HG02642 (cell line): ENCODE data around the gene AGPAT4.
"Not testable (repeated sequence)": the region's sequence is repeated elsewhere in the genome, so short reads cannot be mapped to it uniquely, and the experiment has no call there.

ENCODE experiments used
- ATAC-seq: cut with Tn5 transposase; IDR thresholded peaks from one replicate; pipeline ENCODE4 v1.9.1; 2021; ENCODE audit warnings: mild to moderate bottlenecking; ENCODE audit not compliant: unreplicated experiment, poor library complexity

AGPAT4 gene

DNA sequence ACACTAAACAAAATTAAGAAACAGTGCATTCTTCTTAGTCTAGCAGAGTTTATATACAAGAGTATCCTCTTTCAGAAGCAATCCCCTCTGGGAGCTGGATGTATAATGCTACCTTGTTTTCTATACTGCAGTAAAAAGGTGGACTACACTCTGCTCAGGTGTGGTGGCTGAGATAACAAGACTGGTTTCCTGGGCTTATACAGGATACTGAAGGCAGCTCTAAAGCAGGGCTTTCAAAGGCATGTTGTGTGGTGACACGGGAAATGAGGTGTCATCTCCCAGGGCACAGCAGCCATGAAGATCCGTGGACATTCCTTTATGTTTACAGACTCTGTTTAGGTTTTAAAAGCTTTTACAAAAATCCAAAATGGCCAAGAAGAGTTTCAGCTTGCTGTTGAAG is 145.6 kb downstream of the AGPAT4 start:
- no peak for ATAC-seq

DNA sequence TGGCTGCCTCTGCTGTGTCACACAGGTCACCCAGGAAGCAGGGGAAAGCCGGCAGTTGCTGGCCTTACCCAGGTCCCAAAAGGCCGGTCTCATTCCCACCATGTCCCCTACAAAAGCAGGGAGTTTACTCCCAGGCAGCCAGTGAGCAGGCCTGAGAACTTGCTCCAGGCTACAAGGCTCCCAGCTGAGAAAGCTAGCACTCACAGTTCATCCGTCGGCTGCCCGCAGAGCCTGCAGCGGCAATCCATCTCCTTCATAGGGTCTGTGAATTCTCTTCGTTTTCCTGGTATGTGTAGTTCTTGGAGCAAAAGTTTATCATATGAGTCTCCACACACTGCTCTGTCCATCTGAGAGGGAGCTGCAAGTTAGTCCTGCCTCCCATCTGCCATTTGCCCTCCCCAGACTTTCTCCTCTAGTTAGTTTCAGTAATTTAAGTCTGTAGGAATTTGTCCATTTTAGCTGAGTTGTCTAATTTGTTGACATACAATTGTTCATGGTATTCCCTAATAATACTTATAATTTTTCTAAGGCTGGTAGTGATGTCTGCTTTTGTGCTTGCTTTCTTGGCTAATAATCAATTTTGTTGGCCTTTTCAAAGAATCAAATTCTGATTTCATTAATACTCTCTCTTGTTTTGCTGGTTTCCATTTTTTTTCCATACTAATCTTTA is 146.7 kb downstream of the AGPAT4 start:
- ATAC-seq = no peak

DNA sequence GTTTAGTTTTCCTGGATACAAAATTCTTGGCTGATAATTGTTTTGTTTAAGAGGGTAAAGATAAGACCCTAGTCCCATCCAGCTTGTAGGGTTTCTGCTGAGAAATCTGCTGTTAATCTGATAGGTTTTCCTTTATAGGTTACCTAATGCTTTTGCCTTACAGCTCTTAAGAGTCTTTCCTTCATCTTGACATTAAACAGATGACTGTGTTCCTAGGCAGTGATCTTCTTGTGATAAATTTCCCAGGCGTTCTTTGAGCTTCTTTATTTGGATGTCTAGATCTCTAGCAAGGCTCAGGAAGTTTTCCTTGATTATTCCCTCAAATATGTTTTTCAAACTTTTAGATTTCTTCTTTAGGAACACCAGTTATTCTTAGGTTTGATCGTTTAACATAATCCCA is 148.3 kb downstream of the AGPAT4 start:
- no peak for ATAC-seq

DNA sequence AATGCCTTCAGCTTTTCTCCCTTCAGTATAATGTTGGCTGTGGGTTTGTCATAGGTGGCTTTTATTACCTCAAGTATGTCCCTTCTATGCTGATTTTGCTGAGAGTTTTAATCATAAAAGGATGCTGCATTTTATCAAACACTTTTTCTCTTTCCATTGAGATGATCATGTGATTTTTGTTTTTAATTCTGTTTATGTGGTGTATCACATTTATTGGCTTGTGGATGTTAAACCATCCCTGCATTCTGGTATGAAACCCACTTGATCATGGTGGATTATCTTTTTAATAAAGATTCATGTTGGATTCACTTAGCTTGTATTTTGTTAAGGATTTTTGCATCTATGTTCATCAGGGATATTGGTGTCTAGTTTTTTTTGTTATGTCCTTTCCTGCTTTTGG is 150.5 kb downstream of the AGPAT4 start:
- not testable (repeated sequence) for ATAC-seq

DNA sequence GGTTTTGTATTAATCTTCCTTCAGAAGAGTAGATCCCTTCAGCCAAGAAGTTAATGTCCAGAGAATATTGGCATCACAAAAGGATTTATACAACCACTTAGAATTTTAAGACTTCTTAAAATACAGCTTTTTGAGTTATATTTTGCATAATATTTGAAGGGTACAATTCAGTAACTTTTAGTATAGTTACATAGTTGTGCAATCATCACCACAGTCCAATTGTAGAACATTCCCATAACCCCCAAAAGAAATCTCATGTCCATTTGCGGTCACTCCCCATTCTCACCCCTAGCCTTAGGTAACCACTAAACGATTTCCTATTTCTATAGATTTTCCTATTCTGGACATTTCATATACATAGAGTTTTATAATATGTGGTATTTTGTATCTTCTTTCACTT is 155.9 kb downstream of the AGPAT4 start:
- no peak for ATAC-seq

DNA sequence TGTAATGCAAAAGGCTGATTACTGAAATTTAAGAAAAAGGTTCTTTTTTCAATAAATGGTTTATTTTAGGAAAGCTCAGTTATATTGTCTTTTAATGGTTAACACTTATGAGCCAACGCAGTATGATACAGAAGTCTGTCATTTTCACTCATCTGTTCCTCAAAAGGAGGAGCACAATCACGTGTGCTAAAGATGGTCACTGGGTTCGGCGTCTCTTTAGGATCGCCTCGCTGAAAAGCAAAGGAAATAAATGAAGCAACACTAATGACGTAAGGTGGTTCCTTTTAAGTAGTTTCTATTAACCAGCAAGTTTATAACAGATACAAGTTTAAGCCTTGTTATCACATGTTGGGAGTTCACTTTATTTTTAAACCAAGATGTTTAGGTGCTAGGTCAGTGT is 156.6 kb downstream of the AGPAT4 start:
- no peak for ATAC-seq

DNA sequence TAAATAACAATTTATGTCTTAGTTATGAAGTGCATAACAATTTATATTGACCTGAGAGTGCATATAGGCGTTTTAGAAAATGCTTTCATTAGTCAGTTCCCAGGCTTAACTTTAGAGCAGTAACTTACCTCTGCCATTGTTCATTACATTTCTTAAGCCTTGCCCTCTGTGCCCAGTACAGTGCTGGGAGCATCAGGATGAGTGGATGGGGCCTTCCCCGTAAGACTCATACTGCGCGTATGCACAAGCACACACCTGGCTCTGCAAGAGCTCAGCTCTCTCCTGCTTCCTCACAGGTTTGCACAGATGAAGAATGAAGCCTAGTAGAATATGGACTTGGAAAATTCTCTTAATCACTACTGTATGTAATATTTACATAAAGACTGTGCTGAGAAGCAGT is 157.3 kb downstream of the AGPAT4 start:
- no peak for ATAC-seq

DNA sequence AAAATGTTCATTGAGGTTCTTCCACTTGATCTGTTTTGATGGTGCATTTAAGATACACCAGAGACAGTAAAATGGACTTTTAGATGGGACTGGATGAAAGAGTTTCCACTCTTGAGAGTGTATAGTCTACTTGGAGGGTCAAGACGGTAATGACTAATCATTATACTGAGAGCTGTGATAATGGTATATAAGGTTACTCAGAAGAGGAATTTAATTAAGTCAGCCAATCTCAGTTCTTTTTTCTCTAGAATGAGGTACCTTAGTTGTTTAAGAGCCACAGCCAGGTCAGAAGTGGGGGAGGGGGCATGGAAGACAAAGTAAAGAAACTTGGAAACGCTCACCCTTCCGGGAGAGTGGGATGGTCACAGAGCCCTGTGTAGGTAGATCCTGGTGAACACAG is 158.4 kb downstream of the AGPAT4 start:
- no peak for ATAC-seq

DNA sequence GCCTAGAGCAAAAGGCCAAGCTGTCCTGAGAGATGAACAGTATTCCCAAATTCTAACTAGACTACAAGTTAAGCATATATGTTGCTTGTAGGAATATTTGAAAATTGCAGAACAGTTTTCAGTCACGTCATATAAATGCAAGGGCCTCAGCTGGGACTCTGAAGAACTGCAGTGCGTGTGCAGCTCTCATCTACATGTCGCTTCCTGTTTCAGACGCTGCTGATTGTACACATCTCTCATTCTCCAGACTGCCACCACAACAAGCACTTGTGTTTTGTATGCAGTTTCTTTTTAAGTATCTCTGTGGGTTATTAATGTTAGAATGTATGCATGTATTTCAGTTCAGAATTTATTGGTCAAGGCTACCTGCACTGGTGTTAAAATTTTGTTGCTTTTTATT is 162.6 kb downstream of the AGPAT4 start:
- no peak for ATAC-seq

DNA sequence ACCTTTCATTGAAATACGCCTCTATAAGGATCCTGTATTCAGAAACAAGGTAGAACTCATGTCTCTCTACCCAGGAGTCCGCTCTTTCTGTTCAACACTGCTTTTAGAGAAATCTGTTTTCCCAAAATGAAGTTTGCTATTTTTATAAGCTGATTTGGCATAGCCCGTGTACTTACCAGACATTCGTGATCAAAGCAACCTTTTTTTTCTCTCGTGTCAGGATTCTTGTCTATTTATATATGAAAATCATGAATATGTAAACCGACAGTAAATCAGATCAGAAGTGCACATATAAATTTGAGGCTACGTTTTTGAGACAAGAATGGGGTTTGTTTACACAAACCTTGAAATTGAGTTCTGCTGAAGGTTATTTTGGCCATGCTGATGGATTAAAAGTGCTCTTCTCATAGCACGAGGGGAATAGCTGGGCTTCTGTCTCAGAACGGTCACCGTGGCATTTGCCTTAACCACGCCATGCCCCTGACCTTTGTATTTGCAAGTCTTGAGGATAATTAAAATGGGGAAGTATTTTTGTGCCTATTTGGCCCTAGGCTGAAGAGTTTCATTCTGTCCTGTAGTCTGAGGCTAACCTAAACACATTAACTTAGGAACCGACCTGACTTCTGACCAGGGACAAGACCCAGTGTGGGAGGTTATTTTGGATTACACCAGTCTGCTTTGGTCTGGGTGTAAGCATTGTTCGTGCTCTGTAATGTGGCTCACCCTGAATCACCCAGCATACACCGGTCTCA is 163.7 kb downstream of the AGPAT4 start:
- ATAC-seq = no peak

DNA sequence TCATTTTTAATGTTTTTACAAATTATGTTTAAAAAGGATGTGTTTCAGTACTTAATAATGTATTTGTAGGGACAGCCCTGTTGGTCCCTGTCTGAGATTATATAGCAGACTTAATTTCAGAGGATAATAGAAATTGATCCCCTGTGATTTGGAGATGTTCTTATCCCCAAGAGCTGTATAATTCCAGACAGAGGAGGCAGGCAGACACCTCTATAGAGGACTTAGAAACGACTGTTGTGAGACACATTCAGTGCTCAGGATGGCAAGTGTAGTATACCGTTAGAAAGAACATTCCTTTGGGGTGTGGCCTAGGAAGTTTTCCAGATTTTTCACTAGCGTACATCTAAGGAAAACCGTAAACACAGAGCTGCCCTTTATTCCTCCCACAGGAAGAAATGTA is 164.5 kb downstream of the AGPAT4 start:
- no peak for ATAC-seq

DNA sequence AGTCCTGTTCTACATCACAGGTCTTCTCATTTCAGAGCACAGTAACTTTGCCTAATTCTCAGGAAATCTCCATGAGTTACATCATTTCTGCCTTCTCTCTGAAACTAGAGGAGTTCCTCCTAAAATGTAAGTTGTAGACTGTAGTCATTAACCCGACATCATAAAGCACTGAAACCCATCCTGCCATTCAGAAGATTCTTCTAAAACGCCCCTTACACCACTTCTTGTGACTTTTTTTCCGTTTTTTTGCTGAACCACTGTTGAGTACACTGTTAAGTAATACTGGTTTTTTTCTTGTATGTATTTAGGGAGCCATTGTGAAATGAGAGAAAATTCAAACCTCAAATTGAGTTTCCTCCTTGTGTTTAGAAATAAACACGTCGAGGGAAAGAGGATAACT is 164.9 kb downstream of the AGPAT4 start:
- ATAC-seq = no peak

DNA sequence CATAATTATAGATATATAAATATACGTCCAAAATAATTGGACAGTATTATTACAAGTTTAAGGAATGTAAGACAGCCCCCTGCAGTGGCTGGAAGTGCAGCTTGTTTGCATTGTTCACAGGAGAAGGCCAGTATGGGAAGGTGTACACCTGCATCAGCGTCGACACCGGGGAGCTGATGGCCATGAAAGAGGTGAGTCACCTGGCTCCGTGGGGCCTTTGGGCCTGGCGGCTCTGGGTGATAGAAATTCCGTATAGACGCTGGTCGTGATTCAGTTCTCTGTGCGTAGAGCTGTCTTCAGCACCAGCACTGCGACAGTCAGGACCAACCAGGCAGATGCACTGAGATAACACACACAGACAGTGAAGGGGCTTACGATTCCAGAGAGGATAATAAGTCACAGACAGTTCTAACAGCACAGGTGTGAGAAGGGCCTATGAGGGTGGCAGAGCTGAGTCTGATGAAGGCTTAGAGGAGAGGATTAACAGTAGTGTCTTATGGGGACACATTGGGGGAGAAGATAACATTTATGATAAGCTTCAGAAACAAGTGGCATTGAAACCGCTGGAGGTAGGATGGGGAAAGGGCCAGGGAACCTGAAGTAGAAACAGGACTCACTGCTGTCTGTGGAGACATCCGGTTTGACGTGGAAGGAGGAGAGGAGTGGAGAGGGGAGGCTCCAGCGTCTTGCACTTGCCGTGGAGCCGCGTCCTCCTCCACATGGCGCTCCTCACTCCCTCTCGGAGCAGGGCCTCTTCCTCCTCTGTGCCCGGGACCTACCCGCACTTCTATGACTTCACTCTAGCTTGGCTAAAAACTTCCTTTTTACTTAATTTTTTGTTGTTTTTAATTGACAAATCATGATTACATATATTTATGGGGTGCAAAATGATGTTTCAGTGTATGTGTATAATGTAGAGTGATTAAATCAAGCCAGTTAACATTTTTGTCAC is 165.8 kb downstream of the AGPAT4 start:
- no peak for ATAC-seq

DNA sequence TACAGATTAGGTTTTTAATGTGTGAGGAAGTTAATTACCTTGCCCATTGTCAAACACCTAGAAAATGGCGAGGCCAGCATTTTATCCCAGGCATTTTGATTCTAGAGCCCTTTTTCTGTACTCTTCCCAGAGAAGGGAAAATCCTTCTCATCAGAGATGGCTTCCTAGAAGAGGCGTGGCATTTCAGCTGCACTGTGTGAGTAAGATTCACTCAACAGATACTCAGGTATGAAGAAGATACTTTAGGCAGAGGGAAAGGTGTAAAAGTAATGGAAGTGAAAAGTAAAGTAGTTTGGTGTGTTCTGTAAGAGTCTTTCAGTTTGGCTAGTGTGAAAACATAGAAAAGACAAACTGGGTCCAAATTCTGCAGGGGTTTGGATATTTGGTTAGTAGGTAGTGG is 168.5 kb downstream of the AGPAT4 start:
- ATAC-seq = no peak

DNA sequence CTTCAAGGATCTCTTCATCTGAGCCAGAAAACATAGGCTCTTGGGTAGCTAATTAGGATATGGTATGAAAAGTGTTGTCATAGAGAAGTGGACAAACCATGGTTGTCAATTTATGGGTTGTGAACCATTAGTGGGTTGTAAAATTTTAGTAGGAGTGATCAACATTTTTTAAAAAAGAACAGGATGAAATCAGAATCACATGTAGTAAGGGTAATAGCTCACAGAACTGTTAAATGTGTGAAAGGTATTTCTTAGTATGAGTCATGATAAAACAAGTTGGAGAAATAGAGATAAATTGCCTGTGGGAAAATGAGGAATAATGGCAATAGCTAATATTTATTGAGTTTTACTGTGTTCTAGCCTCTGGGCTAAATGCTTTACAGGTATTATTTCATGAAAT is 168.9 kb downstream of the AGPAT4 start:
- no peak for ATAC-seq

DNA sequence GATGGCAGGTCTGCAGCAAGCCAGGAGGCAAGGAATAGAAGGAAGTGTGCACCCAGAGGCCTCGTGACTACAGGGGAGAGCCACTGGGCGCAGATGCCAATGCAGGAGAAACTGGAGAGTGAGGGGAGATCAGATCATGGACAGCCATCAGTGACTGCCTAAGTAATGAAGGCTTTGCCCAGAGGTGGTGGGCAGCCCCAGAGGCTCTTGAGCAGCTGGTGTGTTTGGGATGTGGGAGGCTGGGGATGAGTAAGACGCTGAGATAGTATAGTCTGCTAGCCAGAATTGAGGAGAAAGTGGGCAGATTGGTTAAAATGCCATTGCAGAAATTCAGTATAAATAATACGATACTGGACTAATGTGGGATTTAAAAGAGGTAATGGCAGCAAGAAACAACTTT is 170.4 kb downstream of the AGPAT4 start:
- no peak for ATAC-seq

DNA sequence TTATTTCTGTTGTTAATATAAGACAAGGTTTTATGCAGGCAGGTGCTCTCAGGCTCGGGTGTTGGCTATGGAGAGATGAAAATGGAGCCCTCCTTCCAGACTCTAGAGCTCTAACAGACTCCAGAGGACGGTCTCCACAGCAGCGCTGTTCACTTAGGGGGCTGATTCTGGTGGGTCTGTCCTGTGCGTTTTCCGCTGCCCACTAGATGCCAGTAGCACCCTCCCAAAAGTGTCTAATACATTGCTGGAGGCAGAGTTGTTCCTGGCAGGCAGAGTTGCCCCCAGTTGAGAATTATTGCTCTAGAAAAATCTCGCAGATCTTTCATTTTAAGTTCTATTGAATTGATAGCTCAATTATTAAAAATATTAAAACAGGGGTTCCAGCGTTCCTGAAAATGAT is 172.3 kb downstream of the AGPAT4 start:
- no peak for ATAC-seq

DNA sequence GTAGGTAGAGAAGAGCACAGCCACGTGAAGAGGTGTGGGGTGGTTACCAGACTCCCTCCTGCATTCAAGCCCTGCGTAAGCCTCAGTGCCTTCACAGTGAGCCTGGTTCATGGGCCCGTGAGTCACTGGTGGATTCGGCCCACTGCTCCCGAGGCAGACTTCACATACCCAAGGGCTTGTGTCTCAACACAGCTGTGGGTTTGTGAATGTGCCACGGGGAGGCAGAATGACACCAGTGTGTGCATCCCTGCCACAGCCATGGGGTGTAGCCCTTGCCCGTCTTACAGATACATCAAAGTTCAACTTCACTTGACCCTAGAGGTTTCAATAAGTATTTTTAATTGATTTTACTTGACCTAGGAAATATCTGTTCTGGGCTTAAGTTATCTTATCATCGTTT is 173.8 kb downstream of the AGPAT4 start:
- no peak for ATAC-seq

DNA sequence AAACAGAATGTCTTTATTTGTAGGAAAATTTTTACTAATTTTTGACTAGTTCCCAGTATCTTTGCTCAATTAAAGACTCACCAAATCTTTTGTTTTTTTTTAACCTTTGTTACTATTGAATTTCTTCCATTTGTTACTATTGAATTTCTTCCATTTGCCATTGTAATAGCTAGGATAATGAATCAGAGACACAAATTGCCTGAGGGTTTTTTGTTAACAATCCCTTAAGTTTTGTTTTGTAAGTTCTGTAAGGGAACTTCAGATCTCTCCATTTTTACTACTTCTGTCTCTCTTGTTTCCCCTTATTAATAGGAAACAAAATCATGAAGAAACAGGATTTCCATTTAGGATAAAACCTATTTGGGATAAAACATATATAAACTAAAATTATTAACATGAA is 177.9 kb downstream of the AGPAT4 start:
- no peak for ATAC-seq

DNA sequence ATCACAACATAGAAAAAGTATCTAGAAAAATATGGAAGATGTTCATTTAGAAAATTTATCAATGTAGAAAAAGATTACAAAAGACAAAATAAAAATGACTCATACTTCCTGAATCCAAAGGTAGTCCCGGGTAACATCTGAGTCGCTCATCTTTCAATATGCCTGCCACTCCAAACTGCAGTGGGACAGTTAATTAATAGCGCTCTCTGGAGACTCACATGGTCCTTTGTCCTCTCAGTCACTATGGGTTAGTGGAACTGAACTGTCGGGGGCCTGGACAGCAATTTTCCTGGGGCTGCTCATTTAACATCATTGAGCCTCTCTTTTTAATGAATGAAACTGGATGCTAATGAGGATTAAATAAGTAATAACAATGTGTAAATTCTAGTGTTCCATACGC is 178.9 kb downstream of the AGPAT4 start:
- ATAC-seq = no peak
